Measurements from ENCODE around the gene MT1H.
"Not testable (repeated sequence)": the region's sequence is repeated elsewhere in the genome, so short reads cannot be mapped to it uniquely, and the experiment has no call there.

Gene MT1H

DNA sequence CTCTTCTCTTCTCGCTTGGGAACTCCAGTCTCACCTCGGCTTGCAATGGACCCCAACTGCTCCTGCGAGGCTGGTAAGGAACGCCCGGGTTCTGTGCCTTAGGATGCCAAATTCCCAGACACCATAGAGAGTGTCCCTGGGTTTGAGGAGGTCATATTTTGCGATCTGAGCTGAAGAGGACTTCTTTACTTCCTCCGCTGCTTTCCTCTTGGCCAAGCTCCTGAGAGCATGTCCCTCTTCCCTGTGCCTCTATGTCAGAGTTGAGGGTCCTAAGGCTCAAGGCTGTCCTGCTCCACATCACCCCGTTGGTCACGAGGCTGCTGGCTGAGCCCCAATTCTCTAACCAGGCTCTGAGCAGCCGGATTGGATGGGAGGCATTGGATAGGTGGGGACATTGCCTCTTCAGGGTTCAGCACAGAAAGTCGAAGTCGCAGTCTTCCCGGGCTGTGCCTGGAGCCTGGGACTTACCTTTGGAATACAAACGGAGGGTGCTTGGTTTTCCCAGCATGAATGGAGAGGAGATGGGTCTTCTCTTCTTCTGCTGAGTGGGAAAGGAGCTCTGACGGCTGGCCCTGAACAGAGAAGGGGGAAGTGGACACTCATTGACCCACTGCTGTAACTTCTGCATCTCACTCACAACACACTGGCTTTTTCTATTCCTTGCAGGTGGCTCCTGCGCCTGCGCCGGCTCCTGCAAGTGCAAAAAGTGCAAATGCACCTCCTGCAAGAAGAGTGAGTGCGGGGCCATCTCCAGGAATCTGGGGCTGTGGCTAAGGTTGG, 416 bp downstream of the MT1H start:
- peak overlapping the region in 1 of 2 donors; percentile 59 for H3K4me3 ChIP-seq (ENCODE audit: low read depth in 1 of 2, low read length in 2 of 2)
- H3K27ac ChIP-seq (ENCODE audit: low read length) = peak overlapping the region; percentile 79
- no peaks in the 10 kb centered on the region for H3K36me3 ChIP-seq (ENCODE audit: control insufficient read depth in 1 of 2, insufficient read depth in 2 of 2, low read length in 2 of 2)
- H3K9me3 ChIP-seq (ENCODE audit: control insufficient read depth in 1 of 2, low read length in 2 of 2) = no peaks in the 10 kb centered on the region
- H3K4me1 ChIP-seq (ENCODE audit: control insufficient read depth in 1 of 2, insufficient read depth in 2 of 2, low read length in 2 of 2) = peaks cover 0 to 10% of the 10 kb centered on the region in 2 donors
- H3K27me3 ChIP-seq (ENCODE audit: low read depth, low read length) = peaks cover 38% of the 10 kb centered on the region

DNA sequence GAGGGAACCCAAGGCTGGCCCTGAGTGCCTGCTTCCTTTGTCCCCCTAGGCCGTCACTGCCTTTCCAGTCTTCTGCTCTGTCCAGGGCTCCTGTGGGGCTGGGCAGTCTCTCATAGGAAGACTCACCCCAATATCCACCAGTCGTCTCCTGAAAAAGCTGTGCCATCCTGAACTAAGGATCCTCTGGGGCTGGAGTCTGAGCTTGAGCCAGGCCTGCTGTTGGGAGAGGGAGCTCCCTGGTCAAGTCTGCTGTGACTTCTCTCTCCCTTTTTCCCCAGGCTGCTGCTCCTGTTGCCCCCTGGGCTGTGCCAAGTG, 963 bp downstream of the MT1H start:
- Histone ChIP-seq H3K27me3 (ENCODE audit: low read depth, low read length) (peaks cover 38% of the 10 kb centered on the region), H3K9me3 (ENCODE audit: control insufficient read depth in 1 of 2, low read length in 2 of 2) (no peaks in the 10 kb centered on the region), H3K4me1 (ENCODE audit: control insufficient read depth in 1 of 2, insufficient read depth in 2 of 2, low read length in 2 of 2) (peaks cover 0 to 10% of the 10 kb centered on the region in 2 donors), H3K27ac (ENCODE audit: low read length) (peak overlapping the region; percentile 79), H3K4me3 (ENCODE audit: low read depth in 1 of 2, low read length in 2 of 2) (peak overlapping the region in 1 of 2 donors; percentile 59), H3K36me3 (ENCODE audit: control insufficient read depth in 1 of 2, insufficient read depth in 2 of 2, low read length in 2 of 2) (no peaks in the 10 kb centered on the region)

DNA sequence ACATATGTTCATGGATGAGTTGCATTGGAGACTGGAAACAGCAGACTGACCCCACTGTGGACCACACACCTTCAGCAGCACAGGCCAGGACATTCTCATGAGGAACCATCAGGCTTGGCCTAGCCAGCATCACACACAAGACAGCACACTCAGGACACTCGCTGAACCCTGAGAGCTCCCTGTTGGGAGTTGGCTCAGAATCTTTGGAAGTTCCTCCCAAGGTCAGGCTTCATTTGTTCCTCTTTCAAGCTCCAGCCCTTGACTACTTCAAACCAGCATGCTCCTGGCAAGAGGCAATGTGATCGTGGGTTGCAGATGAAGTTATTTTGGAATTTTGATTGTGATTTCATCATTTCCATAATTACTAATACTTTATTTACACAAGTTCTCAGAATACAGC, 2.1 kb downstream of the MT1H start:
- peaks cover 0 to 14% of the 10 kb centered on the region in 2 donors for H3K4me1 ChIP-seq (ENCODE audit: control insufficient read depth in 1 of 2, insufficient read depth in 2 of 2, low read length in 2 of 2)
- not testable (repeated sequence) for H3K27ac ChIP-seq (ENCODE audit: low read length); H3K36me3 ChIP-seq (ENCODE audit: control insufficient read depth in 1 of 2, insufficient read depth in 2 of 2, low read length in 2 of 2); H3K9me3 ChIP-seq (ENCODE audit: control insufficient read depth in 1 of 2, low read length in 2 of 2); H3K4me3 ChIP-seq (ENCODE audit: low read depth in 1 of 2, low read length in 2 of 2)
- H3K27me3 ChIP-seq (ENCODE audit: low read depth, low read length) = peaks cover 34% of the 10 kb centered on the region

DNA sequence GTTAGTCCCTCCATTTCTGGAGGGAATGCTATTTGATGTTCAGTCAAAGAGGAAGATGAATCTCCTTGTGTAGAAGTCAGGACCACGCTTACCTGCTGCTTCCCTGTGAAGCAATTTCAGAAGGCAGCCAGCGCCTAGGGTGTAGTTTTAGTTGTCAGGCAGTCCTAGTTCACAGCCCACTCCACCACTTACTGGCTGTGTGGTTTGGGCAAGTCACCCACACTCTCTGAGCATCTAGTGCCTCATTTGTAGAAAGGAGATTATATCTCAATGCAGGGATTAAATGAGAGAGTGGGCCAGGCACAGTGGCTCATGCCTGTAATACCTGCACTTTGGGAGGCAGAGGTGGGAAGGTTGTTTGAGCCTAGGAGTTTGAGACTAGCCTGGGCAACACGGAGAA, 2.6 kb downstream of the MT1H start:
- H3K4me1 ChIP-seq (ENCODE audit: control insufficient read depth in 1 of 2, insufficient read depth in 2 of 2, low read length in 2 of 2) = peaks cover 0 to 14% of the 10 kb centered on the region in 2 donors
- H3K36me3 ChIP-seq (ENCODE audit: control insufficient read depth in 1 of 2, insufficient read depth in 2 of 2, low read length in 2 of 2); H3K9me3 ChIP-seq (ENCODE audit: control insufficient read depth in 1 of 2, low read length in 2 of 2); H3K4me3 ChIP-seq (ENCODE audit: low read depth in 1 of 2, low read length in 2 of 2); H3K27ac ChIP-seq (ENCODE audit: low read length): not testable (repeated sequence)
- H3K27me3 ChIP-seq (ENCODE audit: low read depth, low read length) = peaks cover 29% of the 10 kb centered on the region

DNA sequence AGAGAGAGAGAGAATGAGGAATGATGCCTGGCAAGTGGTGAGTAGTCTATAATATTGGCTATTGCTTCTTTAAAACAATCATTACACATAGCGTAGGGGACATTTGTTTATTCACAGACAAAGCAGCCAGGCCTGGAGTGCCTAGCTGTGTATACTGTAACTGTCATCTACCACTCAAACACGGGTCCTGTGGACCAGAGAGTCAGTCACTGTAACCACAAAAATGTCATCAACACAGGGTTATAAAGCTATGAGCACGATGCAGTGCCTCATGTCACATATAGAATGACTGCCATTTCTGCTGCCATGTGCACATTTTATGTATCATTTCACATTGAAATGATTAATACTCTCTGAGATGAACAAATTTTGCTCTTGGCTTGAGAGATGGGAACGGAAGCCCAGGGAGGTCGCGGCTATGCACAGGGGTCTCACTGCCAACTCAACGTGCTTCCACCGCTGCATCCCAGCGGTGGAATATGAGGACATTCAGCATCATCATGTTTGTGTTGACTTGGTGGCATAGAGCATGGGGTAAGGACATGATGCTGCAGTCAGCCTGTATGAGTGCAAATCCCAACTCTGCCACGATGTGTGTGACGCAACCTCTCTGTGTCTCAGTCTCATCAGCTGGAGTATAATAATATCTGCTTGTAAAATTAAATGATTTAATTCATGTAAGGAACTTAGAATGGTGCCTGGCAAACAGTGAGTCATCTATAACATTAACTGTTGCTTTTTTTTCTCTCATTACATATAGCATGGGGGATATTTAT, 3.3 kb downstream of the MT1H start:
- no peak overlapping the region for H3K27ac ChIP-seq (ENCODE audit: low read length)
- H3K4me1 ChIP-seq (ENCODE audit: control insufficient read depth in 1 of 2, insufficient read depth in 2 of 2, low read length in 2 of 2) = peaks cover 0 to 12% of the 10 kb centered on the region in 2 donors
- H3K36me3 ChIP-seq (ENCODE audit: control insufficient read depth in 1 of 2, insufficient read depth in 2 of 2, low read length in 2 of 2) = no peaks in the 10 kb centered on the region
- H3K9me3 ChIP-seq (ENCODE audit: control insufficient read depth in 1 of 2, low read length in 2 of 2) = no peaks in the 10 kb centered on the region
- peaks cover 21% of the 10 kb centered on the region for H3K27me3 ChIP-seq (ENCODE audit: low read depth, low read length)
- H3K4me3 ChIP-seq (ENCODE audit: low read depth in 1 of 2, low read length in 2 of 2) = no peak overlapping the region

DNA sequence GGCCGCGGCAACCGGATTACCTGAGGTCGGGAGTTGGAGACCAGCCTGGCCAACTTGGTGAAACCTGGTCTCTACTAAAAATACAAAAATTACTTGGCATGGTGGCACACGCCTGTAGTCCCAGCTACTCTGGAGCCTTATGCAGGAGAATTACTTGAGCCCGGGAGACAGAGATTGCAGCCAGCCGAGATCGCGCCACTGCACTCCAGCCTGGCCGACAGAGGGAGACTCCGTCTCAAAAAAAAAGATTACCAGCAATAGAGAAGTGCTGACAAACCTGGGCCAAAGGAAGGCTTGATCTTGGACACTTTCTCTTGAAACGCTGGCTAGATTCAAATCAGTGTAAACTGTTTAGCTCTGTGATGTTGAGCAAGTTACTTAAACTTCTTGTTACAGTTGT, 4.3 kb downstream of the MT1H start:
- peaks cover 0 to 9% of the 10 kb centered on the region in 2 donors for H3K4me1 ChIP-seq (ENCODE audit: control insufficient read depth in 1 of 2, insufficient read depth in 2 of 2, low read length in 2 of 2)
- H3K9me3 ChIP-seq (ENCODE audit: control insufficient read depth in 1 of 2, low read length in 2 of 2) = no peaks in the 10 kb centered on the region
- no peaks in the 10 kb centered on the region for H3K36me3 ChIP-seq (ENCODE audit: control insufficient read depth in 1 of 2, insufficient read depth in 2 of 2, low read length in 2 of 2)
- H3K27ac ChIP-seq (ENCODE audit: low read length) = no peak overlapping the region
- no peak overlapping the region for H3K4me3 ChIP-seq (ENCODE audit: low read depth in 1 of 2, low read length in 2 of 2)
- H3K27me3 ChIP-seq (ENCODE audit: low read depth, low read length) = peaks cover 13% of the 10 kb centered on the region

DNA sequence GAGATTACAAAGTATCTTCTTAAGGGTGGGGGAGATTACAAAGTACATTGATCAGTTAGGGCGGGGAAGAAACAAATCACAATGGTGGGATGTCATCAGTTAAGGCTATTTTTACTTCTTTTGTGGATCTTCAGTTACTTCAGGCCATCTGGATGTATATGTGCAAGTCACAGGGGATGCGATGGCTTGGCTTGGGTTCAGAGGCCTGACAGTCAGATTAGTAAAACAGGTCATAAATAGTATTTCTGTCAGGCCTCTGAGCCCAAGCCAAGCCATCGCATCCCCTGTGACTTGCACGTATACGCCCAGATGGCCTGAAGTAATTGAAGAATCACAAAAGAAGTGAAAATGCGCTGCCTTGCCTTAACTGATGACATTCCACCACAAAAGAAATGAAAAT, 5.0 kb downstream of the MT1H start:
- H3K27me3 ChIP-seq (ENCODE audit: low read depth, low read length); H3K4me3 ChIP-seq (ENCODE audit: low read depth in 1 of 2, low read length in 2 of 2); H3K27ac ChIP-seq (ENCODE audit: low read length); H3K4me1 ChIP-seq (ENCODE audit: control insufficient read depth in 1 of 2, insufficient read depth in 2 of 2, low read length in 2 of 2); H3K36me3 ChIP-seq (ENCODE audit: control insufficient read depth in 1 of 2, insufficient read depth in 2 of 2, low read length in 2 of 2); H3K9me3 ChIP-seq (ENCODE audit: control insufficient read depth in 1 of 2, low read length in 2 of 2): not testable (repeated sequence)

DNA sequence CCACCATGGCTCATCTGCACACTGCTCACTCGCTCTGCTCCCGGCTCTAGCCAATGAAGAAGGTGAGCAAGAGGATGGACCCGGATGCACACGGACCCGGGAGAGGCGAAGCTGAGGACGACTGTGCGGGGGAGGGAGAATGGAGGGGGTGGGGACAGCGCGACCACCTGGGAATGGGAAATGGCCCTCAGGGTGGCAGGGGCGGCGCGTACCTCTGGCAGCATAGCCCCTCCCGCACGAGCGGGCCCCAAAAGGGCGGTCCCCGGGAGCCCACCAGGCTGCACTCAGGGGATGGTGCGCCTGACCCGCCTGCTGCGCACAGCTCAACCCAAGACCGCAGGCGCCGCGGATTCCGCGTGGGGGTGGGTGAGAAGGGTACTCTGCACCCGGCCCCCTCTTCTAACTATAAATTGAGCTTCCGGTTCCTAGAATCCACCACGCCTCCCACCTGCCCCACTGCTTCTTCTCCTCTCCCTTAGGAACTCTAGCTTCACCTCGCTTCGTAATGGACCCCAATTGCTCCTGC, 6.1 kb downstream of the MT1H start:
- Histone ChIP-seq H3K4me3 (ENCODE audit: low read depth in 1 of 2, low read length in 2 of 2) (peak overlapping the region in 1 of 2 donors; percentile 30), H3K9me3 (ENCODE audit: control insufficient read depth in 1 of 2, low read length in 2 of 2) (no peaks in the 10 kb centered on the region), H3K4me1 (ENCODE audit: control insufficient read depth in 1 of 2, insufficient read depth in 2 of 2, low read length in 2 of 2) (peaks cover 0 to 3% of the 10 kb centered on the region in 2 donors), H3K27me3 (ENCODE audit: low read depth, low read length) (no peaks in the 10 kb centered on the region), H3K27ac (ENCODE audit: low read length) (no peak overlapping the region), H3K36me3 (ENCODE audit: control insufficient read depth in 1 of 2, insufficient read depth in 2 of 2, low read length in 2 of 2) (no peaks in the 10 kb centered on the region)

DNA sequence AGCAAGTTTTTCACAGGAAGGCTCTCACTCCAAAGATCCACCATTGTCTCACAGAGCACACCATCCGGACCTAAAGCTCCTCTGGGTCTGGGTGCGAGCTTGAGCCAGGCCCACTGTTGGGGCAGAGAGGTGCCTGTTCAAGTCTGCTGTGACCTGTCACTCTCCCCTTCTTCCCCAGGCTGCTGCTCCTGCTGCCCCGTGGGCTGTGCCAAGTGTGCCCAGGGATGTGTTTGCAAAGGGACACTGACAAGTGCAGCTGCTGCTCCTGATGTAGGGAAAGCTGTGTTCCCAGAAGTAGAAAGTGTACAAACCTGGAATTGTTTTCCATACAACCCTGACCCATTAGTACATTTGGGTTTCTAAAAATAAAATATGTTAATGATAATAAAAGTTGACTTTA, 7.9 kb downstream of the MT1H start:
- Histone ChIP-seq H3K27me3 (ENCODE audit: low read depth, low read length) (no peaks in the 10 kb centered on the region), H3K36me3 (ENCODE audit: control insufficient read depth in 1 of 2, insufficient read depth in 2 of 2, low read length in 2 of 2) (no peaks in the 10 kb centered on the region), H3K27ac (ENCODE audit: low read length) (no peak overlapping the region), H3K9me3 (ENCODE audit: control insufficient read depth in 1 of 2, low read length in 2 of 2) (no peaks in the 10 kb centered on the region), H3K4me3 (ENCODE audit: low read depth in 1 of 2, low read length in 2 of 2) (no peak overlapping the region), H3K4me1 (ENCODE audit: control insufficient read depth in 1 of 2, insufficient read depth in 2 of 2, low read length in 2 of 2) (peaks cover 0 to 3% of the 10 kb centered on the region in 2 donors)

DNA sequence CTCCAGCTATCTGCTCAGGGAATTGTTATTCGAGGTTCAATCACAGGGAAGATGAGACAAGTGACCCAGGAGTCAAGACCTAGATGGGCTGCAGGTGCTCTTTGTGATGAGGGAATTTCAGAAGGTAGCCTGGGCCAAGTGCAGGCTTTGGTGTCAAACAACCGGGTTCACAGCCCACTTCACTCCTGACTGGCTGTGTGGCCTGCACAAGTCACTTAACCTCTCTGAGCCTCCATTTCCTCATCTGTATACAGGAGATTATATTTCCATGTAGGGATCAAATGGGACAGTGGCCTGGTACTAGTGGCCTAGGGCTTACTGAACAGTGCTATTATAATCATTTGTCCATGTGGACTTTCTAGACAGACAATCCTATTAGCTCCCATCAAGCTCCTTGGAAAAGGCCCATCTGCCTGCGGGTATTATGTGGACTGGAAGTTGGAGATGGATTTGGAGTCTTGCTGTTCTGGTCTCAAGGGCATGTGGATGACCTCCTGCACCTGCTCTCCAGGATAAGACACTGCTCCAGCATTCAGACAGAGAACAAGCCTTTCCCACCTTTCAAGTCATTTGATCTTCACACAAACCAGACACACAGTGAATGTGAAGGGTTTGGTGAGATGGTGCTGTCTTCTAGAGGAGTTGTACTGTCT, 9.6 kb downstream of the MT1H start:
- Histone ChIP-seq H3K4me1 (ENCODE audit: control insufficient read depth in 1 of 2, insufficient read depth in 2 of 2, low read length in 2 of 2) (peaks cover 3 to 11% of the 10 kb centered on the region in 2 donors), H3K9me3 (ENCODE audit: control insufficient read depth in 1 of 2, low read length in 2 of 2) (no peaks in the 10 kb centered on the region), H3K4me3 (ENCODE audit: low read depth in 1 of 2, low read length in 2 of 2) (no peak overlapping the region), H3K27me3 (ENCODE audit: low read depth, low read length) (no peaks in the 10 kb centered on the region), H3K27ac (ENCODE audit: low read length) (no peak overlapping the region), H3K36me3 (ENCODE audit: control insufficient read depth in 1 of 2, insufficient read depth in 2 of 2, low read length in 2 of 2) (no peaks in the 10 kb centered on the region)

DNA sequence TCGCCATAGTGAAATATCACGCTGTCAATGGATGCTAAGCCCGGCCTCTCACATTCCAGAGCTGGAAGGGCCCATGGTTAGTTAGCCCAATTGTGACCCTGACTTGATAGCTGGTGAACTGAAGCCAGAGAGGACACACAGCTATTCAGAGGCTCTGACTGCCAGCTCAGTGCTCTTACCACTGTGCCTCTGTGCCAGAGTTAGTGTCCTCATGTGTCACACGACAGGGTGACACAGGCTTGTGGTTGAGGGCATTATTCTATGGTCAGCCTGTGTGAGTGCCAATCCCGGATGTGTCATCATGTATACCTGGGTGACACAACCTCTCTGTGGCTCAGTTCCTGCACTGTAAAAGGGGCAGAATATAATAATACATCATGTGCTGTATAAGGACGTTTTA, 10.2 kb downstream of the MT1H start:
- Histone ChIP-seq H3K27ac (ENCODE audit: low read length) (no peak overlapping the region), H3K4me3 (ENCODE audit: low read depth in 1 of 2, low read length in 2 of 2) (no peak overlapping the region), H3K27me3 (ENCODE audit: low read depth, low read length) (no peaks in the 10 kb centered on the region), H3K36me3 (ENCODE audit: control insufficient read depth in 1 of 2, insufficient read depth in 2 of 2, low read length in 2 of 2) (no peaks in the 10 kb centered on the region), H3K9me3 (ENCODE audit: control insufficient read depth in 1 of 2, low read length in 2 of 2) (no peaks in the 10 kb centered on the region), H3K4me1 (ENCODE audit: control insufficient read depth in 1 of 2, insufficient read depth in 2 of 2, low read length in 2 of 2) (peaks cover 3 to 11% of the 10 kb centered on the region in 2 donors)

All from muscle layer of duodenum (tissue), 2 donors.